AG10803 (cell line): ENCODE data around the gene KLHL35.
"Not testable (repeated sequence)": the region's sequence is repeated elsewhere in the genome, so short reads cannot be mapped to it uniquely, and the experiment has no call there.

Experiments used
- DNase-seq: peaks from one replicate; pipeline ENCODE4 v3.0.0; 2010; ENCODE audit warnings: low read depth
- H3K4me3 ChIP-seq: 2 replicates; pipeline ENCODE4 v1.5.1; 2011; ENCODE audit warnings: mild to moderate bottlenecking, low read length, control low read depth
- TF ChIP-seq, protein P1 (sequence below): conservative IDR thresholded peaks from 2 replicates; pipeline ENCODE4 v1.5.1; 2011; ENCODE audit warnings: mild to moderate bottlenecking, low read length, control low read depth, inconsistent platforms

The KLHL35 gene

GRCh38 chr11:75384438-75385080, 48.4 kb downstream of the KLHL35 start:
- TF ChIP-seq, protein P1, sequence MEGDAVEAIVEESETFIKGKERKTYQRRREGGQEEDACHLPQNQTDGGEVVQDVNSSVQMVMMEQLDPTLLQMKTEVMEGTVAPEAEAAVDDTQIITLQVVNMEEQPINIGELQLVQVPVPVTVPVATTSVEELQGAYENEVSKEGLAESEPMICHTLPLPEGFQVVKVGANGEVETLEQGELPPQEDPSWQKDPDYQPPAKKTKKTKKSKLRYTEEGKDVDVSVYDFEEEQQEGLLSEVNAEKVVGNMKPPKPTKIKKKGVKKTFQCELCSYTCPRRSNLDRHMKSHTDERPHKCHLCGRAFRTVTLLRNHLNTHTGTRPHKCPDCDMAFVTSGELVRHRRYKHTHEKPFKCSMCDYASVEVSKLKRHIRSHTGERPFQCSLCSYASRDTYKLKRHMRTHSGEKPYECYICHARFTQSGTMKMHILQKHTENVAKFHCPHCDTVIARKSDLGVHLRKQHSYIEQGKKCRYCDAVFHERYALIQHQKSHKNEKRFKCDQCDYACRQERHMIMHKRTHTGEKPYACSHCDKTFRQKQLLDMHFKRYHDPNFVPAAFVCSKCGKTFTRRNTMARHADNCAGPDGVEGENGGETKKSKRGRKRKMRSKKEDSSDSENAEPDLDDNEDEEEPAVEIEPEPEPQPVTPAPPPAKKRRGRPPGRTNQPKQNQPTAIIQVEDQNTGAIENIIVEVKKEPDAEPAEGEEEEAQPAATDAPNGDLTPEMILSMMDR = peak; percentile 97
- peak; percentile 50 for DNase-seq
- H3K4me3 ChIP-seq = no peak overlapping the region

GRCh38 chr11:75383246-75383645, 49.8 kb downstream of the KLHL35 start:
- TF ChIP-seq, protein P1 = no peak

GRCh38 chr11:75380716-75381420, 52.1 kb downstream of the KLHL35 start:
- no peak overlapping the region for H3K4me3 ChIP-seq
- TF ChIP-seq, protein P1 = no peak
- no peak for DNase-seq

More at GRCh38 chr11:75383246-75383645, 49.8 kb downstream of the KLHL35 start:
- no peak overlapping the region for H3K4me3 ChIP-seq
- no peak for DNase-seq

DNA sequence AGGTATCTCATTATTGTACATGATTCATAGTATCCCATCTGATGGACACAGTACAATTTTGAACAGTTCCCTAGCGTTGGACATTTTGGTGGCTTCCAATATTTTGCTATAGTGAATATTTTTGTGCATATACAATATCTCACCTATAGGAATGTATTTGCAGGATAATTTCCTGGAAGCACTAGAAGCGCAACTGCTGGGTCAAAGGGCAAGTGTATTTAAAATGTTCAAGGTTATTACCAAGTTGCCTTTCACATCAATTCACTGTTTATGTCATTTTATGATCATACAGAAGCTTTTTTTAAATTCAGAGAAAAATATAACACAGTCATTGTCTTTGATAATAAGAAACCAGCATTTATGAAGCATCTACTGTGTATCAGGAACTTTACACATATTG, 52.8 kb downstream of the KLHL35 start:
- TF ChIP-seq, protein P1 = no peak
- H3K4me3 ChIP-seq = no peak overlapping the region
- no peak for DNase-seq

- not testable (repeated sequence) for H3K4me3 ChIP-seq, DNase-seq
Measured at GRCh38 chr11:75378776-75379175, 54.2 kb downstream of the KLHL35 start.

GRCh38 chr11:75376175-75376574, 56.8 kb downstream of the KLHL35 start:
- TF ChIP-seq, protein P1 = no peak
- no peak overlapping the region for H3K4me3 ChIP-seq
- DNase-seq = no peak

DNA sequence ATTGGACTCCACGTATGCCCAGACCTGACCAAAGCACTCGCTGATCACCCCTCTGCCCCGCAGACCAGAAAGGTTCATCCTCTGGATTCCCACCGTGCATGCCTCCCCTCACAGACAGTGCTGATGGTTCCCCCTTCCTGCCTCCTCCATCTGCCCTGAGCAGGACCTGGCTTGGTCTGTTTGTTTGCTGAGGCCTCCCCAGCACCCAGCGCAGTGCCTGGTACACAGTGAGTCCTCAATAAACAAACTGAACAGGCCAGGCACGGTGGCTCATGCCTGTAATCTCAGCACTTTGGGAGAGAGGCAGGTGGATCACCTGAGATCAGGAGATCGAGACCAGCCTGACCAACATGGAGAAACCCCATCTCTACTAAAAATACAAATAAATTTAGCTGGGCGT, 57.4 kb downstream of the KLHL35 start:
- no peak for DNase-seq
- TF ChIP-seq, protein P1 = no peak
- H3K4me3 ChIP-seq = no peak overlapping the region
